Suprapubic skin (tissue), 4 donors: Measurements from ENCODE around the gene DYRK4. TPM values are rescaled to one million over a fixed set of nuclear protein-coding genes. Genes with fewer than 3 reads are reported as not detected.

ENCODE experiments used
- DNase-seq, 2 donors: peaks; one replicate each; pipeline ENCODE4 v3.0.0-alpha.2; 2019; ENCODE audit warnings: low spot score in 2 of 2
- H3K27ac ChIP-seq: fragments of 200-600 bp; sonication (generic); one replicate; pipeline ENCODE4 v1.5.1; 2019
- H3K27me3 ChIP-seq: fragments of 200-600 bp; sonication (generic); one replicate; pipeline ENCODE4 v1.5.1; 2019
- H3K36me3 ChIP-seq: fragments of 200-600 bp; sonication (generic); one replicate; pipeline ENCODE4 v1.5.1; 2019
- H3K4me1 ChIP-seq: fragments of 200-600 bp; sonication (generic); one replicate; pipeline ENCODE4 v1.5.1; 2019
- H3K4me3 ChIP-seq: fragments of 200-600 bp; sonication (generic); one replicate; pipeline ENCODE4 v1.5.1; 2019; ENCODE audit warnings: mild to moderate bottlenecking
- H3K9me3 ChIP-seq: fragments of 200-600 bp; sonication (generic); one replicate; pipeline ENCODE4 v1.5.1; 2019
- EP300 ChIP-seq: sonication (generic); formaldehyde crosslinking; IDR thresholded peaks from one replicate; pipeline ENCODE4 v1.6.1; 2017; ENCODE audit warnings: antibody characterized with exemption
- POLR2A ChIP-seq, 2 donors: fragments of 450-650 bp; IDR thresholded peaks; one replicate each; pipeline ENCODE4 v1.6.1; 2017; ENCODE audit warnings: antibody characterized with exemption in 2 of 2, mild to moderate bottlenecking in 2 of 2, moderate library complexity in 2 of 2
- POLR2AphosphoS5 ChIP-seq, 3 donors: sonication (generic); formaldehyde crosslinking; IDR thresholded peaks; one replicate each; pipeline ENCODE4 v1.6.1; 2017; ENCODE audit warnings: antibody characterized with exemption in 3 of 3
- whole genome bisulfite sequencing: methylation state at CpG from one replicate; pipeline ENCODE4 v1.1.5; 2018; 5-methylcytosine and 5-hydroxymethylcytosine counted together
- total RNA-seq, 4 donors: library from RNA; depleted of rRNA; stranded (reverse); fragments of >200 nt; gene quantifications; one replicate each; pipeline ENCODE4 v1.1.0, GENCODE V29; 2016
- TF ChIP-seq, protein P1 (sequence below), 2 donors: fragments of 200-600 bp in 1 of 2; fragments of 450-650 bp in 1 of 2; sonication (generic) in 1 of 2; IDR thresholded peaks; one replicate each; pipeline ENCODE4 v1.5.1; 2016 to 2019; ENCODE audit warnings: antibody characterized with exemption in 2 of 2, mild to moderate bottlenecking in 1 of 2, moderate library complexity in 1 of 2

The DYRK4 gene
- total RNA-seq, 4 donors from 2014 or later = 16.7 to 31.3 (median 20.1) TPM

DNA sequence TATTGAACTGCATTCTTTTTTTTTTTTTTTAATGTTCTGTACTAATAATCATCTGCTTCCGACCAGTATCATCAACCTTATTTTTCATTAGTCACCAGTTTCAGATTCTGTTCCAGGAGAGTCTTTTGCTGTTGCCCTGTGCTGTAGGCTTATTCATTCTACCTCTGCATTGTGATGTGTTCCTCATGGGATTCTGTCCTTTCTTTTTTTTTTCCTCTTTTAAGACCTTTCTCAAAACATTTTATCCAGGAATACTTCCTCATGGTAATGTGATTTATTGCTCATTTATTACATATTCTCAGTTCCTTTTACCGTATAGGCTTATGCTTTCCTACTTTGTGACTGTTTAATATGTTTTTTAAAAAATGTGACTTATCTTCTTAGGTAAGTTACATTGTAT lies 91.7 kb downstream of the DYRK4 start:
- no peak overlapping the region for H3K4me3 ChIP-seq
- no peak overlapping the region for H3K27ac ChIP-seq
- no peak for TF ChIP-seq POLR2A (IDR thresholded peaks at IDR 0.05)
- no peak for TF ChIP-seq EP300
- TF ChIP-seq, protein P1, sequence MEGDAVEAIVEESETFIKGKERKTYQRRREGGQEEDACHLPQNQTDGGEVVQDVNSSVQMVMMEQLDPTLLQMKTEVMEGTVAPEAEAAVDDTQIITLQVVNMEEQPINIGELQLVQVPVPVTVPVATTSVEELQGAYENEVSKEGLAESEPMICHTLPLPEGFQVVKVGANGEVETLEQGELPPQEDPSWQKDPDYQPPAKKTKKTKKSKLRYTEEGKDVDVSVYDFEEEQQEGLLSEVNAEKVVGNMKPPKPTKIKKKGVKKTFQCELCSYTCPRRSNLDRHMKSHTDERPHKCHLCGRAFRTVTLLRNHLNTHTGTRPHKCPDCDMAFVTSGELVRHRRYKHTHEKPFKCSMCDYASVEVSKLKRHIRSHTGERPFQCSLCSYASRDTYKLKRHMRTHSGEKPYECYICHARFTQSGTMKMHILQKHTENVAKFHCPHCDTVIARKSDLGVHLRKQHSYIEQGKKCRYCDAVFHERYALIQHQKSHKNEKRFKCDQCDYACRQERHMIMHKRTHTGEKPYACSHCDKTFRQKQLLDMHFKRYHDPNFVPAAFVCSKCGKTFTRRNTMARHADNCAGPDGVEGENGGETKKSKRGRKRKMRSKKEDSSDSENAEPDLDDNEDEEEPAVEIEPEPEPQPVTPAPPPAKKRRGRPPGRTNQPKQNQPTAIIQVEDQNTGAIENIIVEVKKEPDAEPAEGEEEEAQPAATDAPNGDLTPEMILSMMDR (IDR thresholded peaks at IDR 0.05) = no peak
- no peak for TF ChIP-seq POLR2AphosphoS5 (IDR thresholded peaks at IDR 0.05)
- WGBS = 75% methylated on average over 2 of the region's 2 CpGs
- peaks cover 23% of the 10 kb centered on the region for H3K4me1 ChIP-seq
- H3K36me3 ChIP-seq = peaks cover 41% of the 10 kb centered on the region
- no peaks in the 10 kb centered on the region for H3K27me3 ChIP-seq
- H3K9me3 ChIP-seq = no peaks in the 10 kb centered on the region
- no peak for DNase-seq

Other genes with a start within 250 kb of the DYRK4 start
- 1 to 10 TPM; 1.3 to 6.6 (median 4.7) TPM for gene TIGAR, start 241.0 kb upstream of the DYRK4 start, total RNA-seq
- not detected for gene FGF23, start 182.5 kb upstream of the DYRK4 start, total RNA-seq
- not detected for gene FGF6, start 116.4 kb upstream of the DYRK4 start, total RNA-seq
- 1 to 10 TPM; 1.6 to 6.6 (median 3.2) TPM for gene RAD51AP1, start 23.3 kb upstream of the DYRK4 start, total RNA-seq
- gene AKAP3, start 86.8 kb downstream of the DYRK4 start, total RNA-seq = 1 to 10 TPM; 1.2 to 1.9 (median 1.5) TPM
- 10 to 100 TPM; 29.2 to 54.2 (median 38.1) TPM for gene NDUFA9, start 86.9 kb downstream of the DYRK4 start, total RNA-seq
- under 1 TPM in 3 of 4 donors, not detected in 1; 0.34 to 0.72 (median 0.59) TPM for gene GALNT8, start 158.2 kb downstream of the DYRK4 start, total RNA-seq